ENCODE data around the gene TUT1.

DNA sequence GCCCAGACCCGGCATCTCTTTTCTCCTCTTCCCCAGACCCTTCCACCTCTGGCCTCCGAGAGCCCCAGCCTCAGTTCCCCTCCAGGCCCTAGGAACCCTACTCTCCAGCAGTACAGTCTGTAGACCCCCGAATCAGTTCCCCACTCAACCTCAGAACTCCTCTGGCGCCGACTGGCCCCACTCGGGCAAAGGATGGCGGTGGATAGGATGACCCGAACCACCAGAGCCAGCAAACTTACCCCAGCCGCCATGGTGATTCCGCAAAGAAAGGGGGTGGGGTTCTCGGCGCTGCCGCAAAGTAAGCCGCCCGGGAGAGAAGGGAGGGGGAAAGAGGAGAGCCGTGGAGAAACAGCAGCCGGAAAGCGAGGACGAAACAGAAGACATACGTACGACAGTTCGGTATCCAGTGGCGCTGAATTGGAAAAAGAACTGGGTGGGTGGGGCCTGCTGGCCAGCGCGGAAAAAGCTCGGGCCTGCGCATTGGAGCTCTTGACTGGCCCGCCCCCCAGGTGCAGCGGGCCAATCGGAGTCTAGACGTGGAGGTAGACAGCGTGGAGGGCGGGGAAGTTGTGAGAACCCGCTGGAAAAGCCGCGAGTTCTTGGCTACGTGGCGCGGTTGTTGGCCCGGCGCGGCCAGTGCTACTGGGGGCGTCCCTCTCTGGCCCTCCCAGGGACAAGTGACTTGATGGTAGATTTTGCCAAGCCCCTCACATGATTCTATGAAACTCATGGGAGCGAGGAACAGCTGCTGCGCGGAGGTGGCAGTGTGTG is 17.5 kb downstream of the TUT1 start, which contains the start of gene EEF1G:
- TF ChIP-seq, protein P1, sequence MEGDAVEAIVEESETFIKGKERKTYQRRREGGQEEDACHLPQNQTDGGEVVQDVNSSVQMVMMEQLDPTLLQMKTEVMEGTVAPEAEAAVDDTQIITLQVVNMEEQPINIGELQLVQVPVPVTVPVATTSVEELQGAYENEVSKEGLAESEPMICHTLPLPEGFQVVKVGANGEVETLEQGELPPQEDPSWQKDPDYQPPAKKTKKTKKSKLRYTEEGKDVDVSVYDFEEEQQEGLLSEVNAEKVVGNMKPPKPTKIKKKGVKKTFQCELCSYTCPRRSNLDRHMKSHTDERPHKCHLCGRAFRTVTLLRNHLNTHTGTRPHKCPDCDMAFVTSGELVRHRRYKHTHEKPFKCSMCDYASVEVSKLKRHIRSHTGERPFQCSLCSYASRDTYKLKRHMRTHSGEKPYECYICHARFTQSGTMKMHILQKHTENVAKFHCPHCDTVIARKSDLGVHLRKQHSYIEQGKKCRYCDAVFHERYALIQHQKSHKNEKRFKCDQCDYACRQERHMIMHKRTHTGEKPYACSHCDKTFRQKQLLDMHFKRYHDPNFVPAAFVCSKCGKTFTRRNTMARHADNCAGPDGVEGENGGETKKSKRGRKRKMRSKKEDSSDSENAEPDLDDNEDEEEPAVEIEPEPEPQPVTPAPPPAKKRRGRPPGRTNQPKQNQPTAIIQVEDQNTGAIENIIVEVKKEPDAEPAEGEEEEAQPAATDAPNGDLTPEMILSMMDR (IDR thresholded peaks at IDR 0.05) = peak in 2 of 4 experiments; percentile 10 to 20
- peak; percentile 85 to 97 for TF ChIP-seq POLR2A (IDR thresholded peaks at IDR 0.05)
